ENCODE results near the gene EIF1B.

The EIF1B gene

GRCh38 chr3:40340541-40341170, 31.1 kb downstream of the EIF1B start:
- DNase-seq (ENCODE audit: low read depth in 2 of 2) = no peak

DNA sequence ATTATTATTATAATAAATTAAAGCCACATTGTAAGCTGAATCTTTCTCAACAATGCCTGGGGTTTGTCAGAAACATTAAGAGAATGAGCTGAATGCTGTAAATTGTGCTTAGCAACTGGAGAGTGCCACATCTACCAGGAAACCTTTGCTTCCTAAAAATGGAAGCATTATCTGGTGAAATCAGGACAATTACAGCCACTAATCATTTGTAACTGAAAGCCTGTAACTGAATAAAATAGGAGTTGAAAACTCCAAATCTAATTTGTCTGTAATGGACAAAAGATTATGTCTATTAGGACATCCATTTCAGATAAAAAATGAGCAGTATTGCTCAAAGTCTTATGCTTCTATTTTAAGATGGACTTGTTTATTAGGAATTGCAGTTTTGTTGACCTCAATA, 32.2 kb downstream of the EIF1B start:
- no peak for DNase-seq (ENCODE audit: low read depth in 2 of 2)

- DNase-seq (ENCODE audit: low read depth in 2 of 2) = no peak
Observed at GRCh38 chr3:40350529-40350928, 41.0 kb downstream of the EIF1B start.

- DNase-seq (ENCODE audit: low read depth in 2 of 2) = no peak
Observed at GRCh38 chr3:40355410-40355809, 45.9 kb downstream of the EIF1B start.

- no peak for DNase-seq (ENCODE audit: low read depth in 2 of 2)
Observed at GRCh38 chr3:40358454-40358853, 48.9 kb downstream of the EIF1B start.

All from stimulated activated CD8-positive, alpha-beta memory T cell treated with anti-CD3 and anti-CD28 coated beads, Interleukin-15, amount 100 ng/mL, for 4 hours (primary cell).